ENCODE results near the gene NOSTRIN. TPM values are rescaled to one million over a fixed set of nuclear protein-coding genes. Genes with fewer than 3 reads are reported as not detected.
"Not testable (repeated sequence)": the region's sequence is repeated elsewhere in the genome, so short reads cannot be mapped to it uniquely, and the experiment has no call there.

Gene NOSTRIN
- not detected for polyA plus RNA-seq (ENCODE audit: low read depth in 6 of 6)

- no peak for DNase-seq
- no peaks in the 10 kb centered on the region for H3K9me3 Mint-ChIP-seq
- no peaks in the 10 kb centered on the region for H3K27me3 Mint-ChIP-seq
- no peak within 1 kb of the TSS for H3K4me3 Mint-ChIP-seq
- H3K27ac Mint-ChIP-seq = no peak within 1 kb of the TSS
- no peak for ATAC-seq (ENCODE audit: low read depth in 2 of 2)
- no peaks in the 10 kb centered on the region for H3K4me1 Mint-ChIP-seq
- no peaks in the 10 kb centered on the region for H3K36me3 Mint-ChIP-seq
These were observed at the start of gene NOSTRIN for GRCh38 chr2:168801961-168802858. Gene NOSTRIN, plus strand, starts transcription at chr2:168802637. Its CDS starts 10 bp downstream, at chr2:168802647.

GRCh38 chr2:168753765-168754329, 48.6 kb upstream of the NOSTRIN start:
- Mint-ChIP-seq H3K36me3 (peaks cover 0 to 10% of the 10 kb centered on the region in 2 donors), H3K9me3 (no peaks in the 10 kb centered on the region), H3K27ac (peak overlapping the region in 2 of 6 donors; percentile 36 to 88), H3K27me3 (no peaks in the 10 kb centered on the region), H3K4me3 (no peak overlapping the region), H3K4me1 (peaks cover 4 to 15% (median 12%) of the 10 kb centered on the region in 3 donors)
- DNase-seq (no peak), ATAC-seq (ENCODE audit: low read depth in 2 of 2) (no peak)

DNA sequence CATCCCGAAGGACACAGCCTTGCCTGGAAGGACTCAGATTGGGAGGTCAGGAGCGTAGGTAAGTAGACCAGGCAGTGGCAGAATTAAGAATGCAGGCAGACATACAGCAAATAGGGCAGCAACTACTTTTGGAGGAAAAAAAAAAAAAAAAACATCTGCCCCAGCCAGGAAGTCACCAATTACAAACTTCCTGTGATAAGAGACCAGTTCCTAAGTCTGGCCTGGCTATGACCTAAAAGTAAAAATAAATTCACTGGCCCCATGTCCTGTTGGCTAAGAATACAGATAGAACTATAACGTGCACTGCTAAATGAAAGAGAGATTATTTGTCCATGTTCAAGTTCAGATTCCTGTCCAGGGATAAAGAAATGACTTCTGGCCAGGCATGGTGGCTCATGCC, 45.2 kb upstream of the NOSTRIN start:
- Mint-ChIP-seq H3K27me3 (no peaks in the 10 kb centered on the region), H3K4me1 (peaks cover 3 to 6% (median 4%) of the 10 kb centered on the region in 3 donors), H3K9me3 (no peaks in the 10 kb centered on the region), H3K27ac (peak overlapping the region in 2 of 6 donors; percentile 23 to 42), H3K36me3 (peaks cover 0 to 10% of the 10 kb centered on the region in 2 donors), H3K4me3 (no peak overlapping the region)
- ATAC-seq (ENCODE audit: low read depth in 2 of 2) (no peak), DNase-seq (no peak)

DNA sequence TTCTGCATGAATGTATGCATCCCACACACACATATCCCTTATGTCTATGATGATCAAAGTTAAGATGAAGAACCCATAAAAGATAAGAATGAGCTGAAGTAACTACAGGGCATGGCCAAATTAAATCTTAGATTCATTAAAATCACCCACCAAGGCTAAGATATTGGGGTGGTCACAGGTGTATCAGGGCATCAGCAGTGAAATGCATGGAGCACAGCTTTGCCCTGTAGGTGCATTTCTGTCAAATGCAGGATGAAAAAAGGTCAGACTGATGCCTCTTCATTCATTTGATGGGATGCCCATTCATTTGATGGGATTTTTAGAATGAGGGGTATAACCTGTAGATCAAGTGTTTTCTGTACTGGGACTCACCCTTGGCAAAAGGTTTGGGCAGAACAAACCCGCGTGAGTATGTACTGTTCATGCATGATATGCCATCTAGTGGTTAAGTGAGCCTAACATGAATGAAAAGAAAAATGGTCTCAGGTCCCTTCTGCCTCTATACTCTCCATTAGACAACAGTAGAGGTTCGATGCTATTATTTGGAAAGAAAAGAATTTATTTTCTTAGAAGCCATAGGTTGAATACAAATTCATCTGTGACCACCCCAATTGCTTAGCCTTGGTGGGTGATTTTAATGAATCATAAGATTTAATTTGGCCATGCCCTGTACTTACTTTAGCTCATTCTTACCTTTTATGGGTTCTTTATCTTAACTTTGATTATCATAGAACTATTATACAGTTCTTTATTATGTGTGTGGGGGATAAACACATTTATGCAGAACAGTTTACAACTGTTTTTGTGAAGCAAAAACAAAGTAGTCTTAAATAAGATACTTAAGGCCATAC, 43.2 kb upstream of the NOSTRIN start:
- Mint-ChIP-seq H3K36me3 (peaks cover 0 to 6% of the 10 kb centered on the region in 2 donors), H3K27me3 (no peaks in the 10 kb centered on the region), H3K9me3 (no peaks in the 10 kb centered on the region), H3K4me1 (peaks cover 3 to 6% (median 4%) of the 10 kb centered on the region in 3 donors), H3K4me3 (no peak overlapping the region), H3K27ac (no peak overlapping the region)
- DNase-seq (peak; percentile 33), ATAC-seq (ENCODE audit: low read depth in 2 of 2) (peak; percentile 55 to 69)

GRCh38 chr2:168765401-168765800, 37.0 kb upstream of the NOSTRIN start:
- Mint-ChIP-seq H3K27ac (no peak overlapping the region), H3K27me3 (no peaks in the 10 kb centered on the region), H3K4me1 (no peaks in the 10 kb centered on the region), H3K9me3 (no peaks in the 10 kb centered on the region), H3K36me3 (peaks cover 8 to 28% of the 10 kb centered on the region in 2 donors), H3K4me3 (no peak overlapping the region)
- DNase-seq (no peak), ATAC-seq (ENCODE audit: low read depth in 2 of 2) (no peak)

DNA sequence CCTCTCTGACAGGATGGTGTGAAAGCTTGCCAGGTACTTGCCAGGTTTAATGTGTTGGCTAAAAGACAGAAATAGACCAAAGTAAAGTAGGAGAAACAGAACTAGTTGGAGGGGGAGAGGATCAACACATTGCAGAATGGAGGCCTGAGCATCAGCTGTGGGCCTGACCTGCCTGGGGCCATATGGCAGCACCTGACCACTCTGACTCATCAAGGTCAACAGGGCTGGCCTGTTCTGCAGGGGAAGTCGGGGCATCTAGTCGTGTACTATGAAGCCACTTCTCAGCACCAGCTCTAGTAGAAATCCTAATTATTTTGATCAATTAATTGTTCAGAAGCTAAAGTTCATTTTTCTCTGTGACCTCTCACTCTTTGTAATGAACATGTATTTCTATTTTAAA, 35.8 kb upstream of the NOSTRIN start:
- Mint-ChIP-seq H3K4me1 (no peaks in the 10 kb centered on the region), H3K4me3 (no peak overlapping the region), H3K9me3 (no peaks in the 10 kb centered on the region), H3K27ac (peak overlapping the region in 1 of 6 donors; percentile 32), H3K36me3 (peaks cover 8 to 33% of the 10 kb centered on the region in 2 donors), H3K27me3 (no peaks in the 10 kb centered on the region)
- ATAC-seq (ENCODE audit: low read depth in 2 of 2) (no peak), DNase-seq (no peak)

GRCh38 chr2:168767258-168767657, 35.2 kb upstream of the NOSTRIN start:
- Mint-ChIP-seq H3K27me3 (no peaks in the 10 kb centered on the region), H3K36me3 (peaks cover 8 to 34% of the 10 kb centered on the region in 2 donors), H3K9me3 (no peaks in the 10 kb centered on the region), H3K4me3 (no peak overlapping the region), H3K27ac (peak overlapping the region in 1 of 6 donors; percentile 11), H3K4me1 (no peaks in the 10 kb centered on the region)
- no peak for DNase-seq
- ATAC-seq (ENCODE audit: low read depth in 2 of 2) = no peak

- not testable (repeated sequence) for H3K9me3 Mint-ChIP-seq; H3K27me3 Mint-ChIP-seq; H3K4me1 Mint-ChIP-seq; DNase-seq; H3K4me3 Mint-ChIP-seq; ATAC-seq (ENCODE audit: low read depth in 2 of 2)
- Mint-ChIP-seq H3K27ac (peak overlapping the region in 2 of 6 donors; percentile 10 to 30), H3K36me3 (peaks cover 8 to 38% of the 10 kb centered on the region in 2 donors)
These were observed 34.1 kb upstream of the NOSTRIN start for GRCh38 chr2:168768357-168768756.

DNA sequence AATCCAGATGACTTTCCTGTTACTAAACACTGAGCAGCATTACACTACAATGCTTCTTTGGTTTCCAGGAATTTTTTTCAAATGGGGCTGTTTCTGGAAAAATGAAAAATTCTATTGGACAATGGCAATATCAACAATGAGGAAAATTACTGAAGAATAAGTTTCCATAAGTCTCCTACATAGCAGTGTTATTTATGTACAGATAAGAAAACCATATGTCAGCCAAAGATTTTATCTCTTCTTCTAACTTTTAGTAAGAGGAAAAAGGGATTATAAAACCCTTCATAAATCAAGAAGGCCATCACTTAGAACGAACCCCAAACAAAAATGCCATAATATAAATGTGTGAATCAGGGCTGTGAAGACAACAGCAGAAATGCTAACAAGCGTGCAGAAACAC, 31.6 kb upstream of the NOSTRIN start:
- peaks cover 16 to 40% of the 10 kb centered on the region in 2 donors for H3K36me3 Mint-ChIP-seq
- DNase-seq (no peak), ATAC-seq (ENCODE audit: low read depth in 2 of 2) (no peak)
- peaks cover 0 to 9% (median 7%) of the 10 kb centered on the region in 7 donors for H3K9me3 Mint-ChIP-seq
- no peaks in the 10 kb centered on the region for H3K4me1 Mint-ChIP-seq
- H3K4me3 Mint-ChIP-seq = no peak overlapping the region
- no peaks in the 10 kb centered on the region for H3K27me3 Mint-ChIP-seq
- H3K27ac Mint-ChIP-seq = no peak overlapping the region

DNA sequence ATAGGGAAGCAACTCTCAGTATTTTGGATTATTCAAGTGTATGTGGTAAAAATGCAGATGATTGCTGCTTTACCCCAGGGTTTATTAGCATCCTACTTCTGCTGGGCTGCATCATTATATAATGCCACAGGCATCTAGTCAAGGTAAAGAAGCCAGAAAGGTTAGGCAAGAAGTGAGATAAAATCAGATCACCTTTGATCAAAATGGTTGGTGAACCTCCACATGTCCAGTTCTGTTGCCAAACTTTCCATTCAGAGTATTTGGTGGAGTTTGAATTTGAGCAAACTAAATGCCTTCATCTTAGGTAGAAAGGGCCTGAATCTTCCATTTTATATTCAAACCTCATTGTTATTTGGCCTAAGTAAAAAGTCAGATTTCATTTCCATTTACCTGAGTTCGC, 29.7 kb upstream of the NOSTRIN start:
- Mint-ChIP-seq H3K9me3 (peaks cover 0 to 12% (median 10%) of the 10 kb centered on the region in 7 donors), H3K36me3 (peaks cover 12 to 28% of the 10 kb centered on the region in 2 donors), H3K4me3 (no peak overlapping the region), H3K27ac (no peak overlapping the region), H3K27me3 (no peaks in the 10 kb centered on the region), H3K4me1 (no peaks in the 10 kb centered on the region)
- no peak for ATAC-seq (ENCODE audit: low read depth in 2 of 2)
- no peak for DNase-seq

- no peak for ATAC-seq (ENCODE audit: low read depth in 2 of 2)
- H3K4me1 Mint-ChIP-seq = no peaks in the 10 kb centered on the region
- no peak overlapping the region for H3K27ac Mint-ChIP-seq
- H3K36me3 Mint-ChIP-seq = peaks cover 12 to 25% of the 10 kb centered on the region in 2 donors
- peaks cover 0 to 12% (median 10%) of the 10 kb centered on the region in 7 donors for H3K9me3 Mint-ChIP-seq
- no peaks in the 10 kb centered on the region for H3K27me3 Mint-ChIP-seq
- DNase-seq = no peak
- H3K4me3 Mint-ChIP-seq = no peak overlapping the region
These were observed 29.3 kb upstream of the NOSTRIN start for GRCh38 chr2:168773128-168773527.

- Mint-ChIP-seq H3K9me3 (peaks cover 0 to 12% (median 10%) of the 10 kb centered on the region in 7 donors), H3K36me3 (peaks cover 12 to 25% of the 10 kb centered on the region in 2 donors), H3K4me1 (no peaks in the 10 kb centered on the region), H3K27ac (no peak overlapping the region), H3K4me3 (no peak overlapping the region), H3K27me3 (no peaks in the 10 kb centered on the region)
- DNase-seq = no peak
- no peak for ATAC-seq (ENCODE audit: low read depth in 2 of 2)
These were observed 28.5 kb upstream of the NOSTRIN start for GRCh38 chr2:168773719-168774521.
